Colonic mucosa (tissue), 4 donors: ENCODE data around the gene TUT7. TPM values are rescaled to one million over a fixed set of nuclear protein-coding genes. Genes with fewer than 3 reads are reported as not detected.

ENCODE experiments used
- DNase-seq: peaks from one replicate; pipeline ENCODE4 v3.0.0-alpha.2; 2020
- H3K27ac ChIP-seq: fragments of 200-600 bp; one replicate; pipeline ENCODE4 v1.8.0; 2021
- H3K27me3 ChIP-seq: fragments of 200-600 bp; one replicate; pipeline ENCODE4 v1.8.0; 2021
- H3K36me3 ChIP-seq: fragments of 200-600 bp; one replicate; pipeline ENCODE4 v1.8.0; 2021
- H3K4me1 ChIP-seq: fragments of 200-600 bp; one replicate; pipeline ENCODE4 v1.8.0; 2021; ENCODE audit warnings: mild to moderate bottlenecking
- H3K4me3 ChIP-seq: fragments of 200-600 bp; one replicate; pipeline ENCODE4 v1.8.0; 2021
- H3K9ac ChIP-seq, 2 donors: one replicate each; pipeline ENCODE4 v1.7.0; 2013; ENCODE audit warnings: control low read depth in 2 of 2, low read depth in 2 of 2, low read length in 2 of 2
- H3K9me3 ChIP-seq: fragments of 200-600 bp; one replicate; pipeline ENCODE4 v1.8.0; 2021
- intact Hi-C: fragments of 100-400 bp; cut with DNase I; formaldehyde crosslinking; loops from one replicate; pipeline ENCODE4 v1.14.1; 2022
- total RNA-seq, 2 donors: library from RNA; stranded (reverse); fragmentation: NEBNext Ultra II Directional in 1 of 2; extraction: Animal tissue kit (Norgen Biotek cat#: 25700) in 1 of 2; gene quantifications; one replicate each; pipeline ENCODE4 v1.2.1, GENCODE V29; 2021
- TF ChIP-seq, protein P1 (sequence below): fragments of 200-600 bp; IDR thresholded peaks from one replicate; pipeline ENCODE4 v1.8.0; 2022; ENCODE audit warnings: antibody characterized with exemption, mild to moderate bottlenecking
- donor health status: healthy.
- donor health status: DM: no; HTN: no; CAD: no.
- donor health status: DM: no; HTN: no; CAD: no.

Gene TUT7
- total RNA-seq, 2 donors from 2014 or later = 31.5 to 42.4 TPM

DNA sequence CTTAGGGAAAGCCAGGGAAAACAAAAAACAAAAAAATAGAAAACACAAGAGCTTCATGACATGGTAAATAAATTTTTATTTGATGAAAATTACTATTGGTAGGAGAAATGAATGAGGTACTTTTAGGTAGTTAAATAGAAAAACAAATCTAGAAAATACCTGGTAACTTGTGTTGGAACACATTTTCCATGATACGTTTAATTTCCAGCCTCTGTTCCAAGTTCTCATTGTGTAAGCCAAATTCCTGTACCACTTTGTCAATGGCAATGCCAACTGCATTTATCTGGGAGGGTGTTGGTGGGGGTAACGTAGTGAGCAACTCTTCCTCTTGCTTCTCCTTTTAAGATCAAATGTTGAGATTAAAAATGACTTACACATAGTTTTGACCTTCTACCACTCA lies 9.4 kb downstream of the TUT7 start:
- Histone ChIP-seq H3K4me1 (no peaks in the 10 kb centered on the region), H3K36me3 (no peaks in the 10 kb centered on the region), H3K27me3 (no peaks in the 10 kb centered on the region), H3K4me3 (no peak overlapping the region), H3K27ac (no peak overlapping the region), H3K9me3 (no peaks in the 10 kb centered on the region), H3K9ac (no peak overlapping the region)
- intact Hi-C loops = no loop called here
- TF ChIP-seq, protein P1, sequence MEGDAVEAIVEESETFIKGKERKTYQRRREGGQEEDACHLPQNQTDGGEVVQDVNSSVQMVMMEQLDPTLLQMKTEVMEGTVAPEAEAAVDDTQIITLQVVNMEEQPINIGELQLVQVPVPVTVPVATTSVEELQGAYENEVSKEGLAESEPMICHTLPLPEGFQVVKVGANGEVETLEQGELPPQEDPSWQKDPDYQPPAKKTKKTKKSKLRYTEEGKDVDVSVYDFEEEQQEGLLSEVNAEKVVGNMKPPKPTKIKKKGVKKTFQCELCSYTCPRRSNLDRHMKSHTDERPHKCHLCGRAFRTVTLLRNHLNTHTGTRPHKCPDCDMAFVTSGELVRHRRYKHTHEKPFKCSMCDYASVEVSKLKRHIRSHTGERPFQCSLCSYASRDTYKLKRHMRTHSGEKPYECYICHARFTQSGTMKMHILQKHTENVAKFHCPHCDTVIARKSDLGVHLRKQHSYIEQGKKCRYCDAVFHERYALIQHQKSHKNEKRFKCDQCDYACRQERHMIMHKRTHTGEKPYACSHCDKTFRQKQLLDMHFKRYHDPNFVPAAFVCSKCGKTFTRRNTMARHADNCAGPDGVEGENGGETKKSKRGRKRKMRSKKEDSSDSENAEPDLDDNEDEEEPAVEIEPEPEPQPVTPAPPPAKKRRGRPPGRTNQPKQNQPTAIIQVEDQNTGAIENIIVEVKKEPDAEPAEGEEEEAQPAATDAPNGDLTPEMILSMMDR = no peak
- no peak for DNase-seq

DNA sequence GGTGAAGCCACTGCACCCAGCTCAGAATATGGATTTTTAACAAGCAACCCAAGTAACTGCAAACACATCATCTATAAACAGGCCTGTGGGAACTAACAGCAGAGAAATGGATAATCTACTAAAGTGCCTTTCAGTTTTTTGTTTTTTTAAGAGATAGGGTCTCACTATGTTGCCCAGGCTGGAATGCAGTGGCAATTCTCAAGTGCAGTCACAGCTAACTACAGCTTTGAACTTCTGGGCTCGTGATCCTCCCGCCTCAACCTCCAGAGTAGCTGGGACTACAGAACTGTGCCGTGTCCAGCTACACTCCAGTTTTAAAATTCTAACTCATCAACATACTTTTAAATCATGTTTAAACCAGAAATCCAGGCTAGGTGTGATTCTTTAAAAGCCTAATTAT lies 11.9 kb downstream of the TUT7 start:
- no peak overlapping the region for H3K4me3 ChIP-seq
- no peaks in the 10 kb centered on the region for H3K27me3 ChIP-seq
- no peak overlapping the region for H3K27ac ChIP-seq
- no peaks in the 10 kb centered on the region for H3K9me3 ChIP-seq
- no peak for DNase-seq
- peaks cover 4% of the 10 kb centered on the region for H3K36me3 ChIP-seq
- TF ChIP-seq, protein P1 = no peak
- no peak overlapping the region for H3K9ac ChIP-seq
- no peaks in the 10 kb centered on the region for H3K4me1 ChIP-seq
- intact Hi-C loops = no loop called here

DNA sequence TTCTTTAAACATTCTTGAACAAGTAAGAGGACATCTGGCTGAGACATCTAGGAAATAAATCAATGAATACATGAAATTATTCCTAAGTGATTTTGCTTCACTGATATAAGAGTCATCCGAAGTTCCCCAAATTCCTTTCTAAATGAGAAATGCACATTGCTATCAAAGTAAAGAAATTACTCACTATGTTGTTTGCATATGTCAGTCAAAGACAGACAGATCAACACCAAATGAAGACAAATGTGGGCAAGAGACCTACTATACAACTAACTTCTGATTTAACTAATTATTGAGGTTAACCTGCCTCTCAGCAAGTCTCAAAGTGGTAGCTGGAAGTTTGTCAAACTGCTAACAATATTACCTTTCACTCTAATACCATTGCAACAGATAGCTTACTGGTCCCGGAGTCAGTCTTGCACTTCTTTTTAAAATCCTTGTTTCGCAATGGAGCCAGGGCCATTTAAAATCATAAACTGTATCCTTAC lies 13.2 kb downstream of the TUT7 start:
- DNase-seq = no peak
- Histone ChIP-seq H3K27me3 (no peaks in the 10 kb centered on the region), H3K36me3 (peaks cover 4% of the 10 kb centered on the region), H3K4me1 (no peaks in the 10 kb centered on the region), H3K9ac (no peak overlapping the region), H3K9me3 (no peaks in the 10 kb centered on the region), H3K4me3 (no peak overlapping the region), H3K27ac (no peak overlapping the region)
- TF ChIP-seq, protein P1 = no peak
- intact Hi-C loops = no loop called here

DNA sequence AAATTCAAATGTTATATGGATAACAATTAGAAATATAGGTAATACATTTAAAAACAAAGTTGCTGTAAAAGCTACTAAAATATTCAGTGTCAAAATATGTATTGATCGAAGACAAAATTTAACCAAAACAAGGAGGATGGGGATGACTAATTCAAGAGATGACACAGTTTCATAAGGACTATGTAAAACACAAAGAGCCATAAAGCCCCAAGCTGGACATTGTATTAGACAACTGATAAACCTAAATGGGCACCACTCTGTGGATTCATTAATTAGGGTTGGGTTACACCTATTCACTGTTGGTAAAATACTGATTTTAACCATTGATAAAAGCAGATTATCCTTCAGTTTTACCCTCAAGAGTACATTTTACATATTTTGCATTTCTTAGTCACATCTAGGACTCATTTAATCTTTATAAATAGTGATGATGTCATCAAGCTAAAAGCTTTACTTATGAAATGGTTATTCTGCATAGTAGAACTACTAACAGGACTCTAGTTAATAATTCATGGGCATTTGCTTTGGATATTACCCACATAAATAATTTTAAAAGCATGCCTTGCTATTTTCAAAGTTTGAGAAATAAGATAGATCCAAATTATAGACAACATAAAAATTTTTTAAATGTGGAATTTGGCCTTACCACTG lies 13.7 kb downstream of the TUT7 start:
- peaks cover 4% of the 10 kb centered on the region for H3K36me3 ChIP-seq
- H3K9me3 ChIP-seq = no peaks in the 10 kb centered on the region
- H3K27ac ChIP-seq = no peak overlapping the region
- DNase-seq = no peak
- no peaks in the 10 kb centered on the region for H3K4me1 ChIP-seq
- no peak overlapping the region for H3K4me3 ChIP-seq
- intact Hi-C loops = no loop called here
- no peak overlapping the region for H3K9ac ChIP-seq
- TF ChIP-seq, protein P1 = no peak
- H3K27me3 ChIP-seq = no peaks in the 10 kb centered on the region

DNA sequence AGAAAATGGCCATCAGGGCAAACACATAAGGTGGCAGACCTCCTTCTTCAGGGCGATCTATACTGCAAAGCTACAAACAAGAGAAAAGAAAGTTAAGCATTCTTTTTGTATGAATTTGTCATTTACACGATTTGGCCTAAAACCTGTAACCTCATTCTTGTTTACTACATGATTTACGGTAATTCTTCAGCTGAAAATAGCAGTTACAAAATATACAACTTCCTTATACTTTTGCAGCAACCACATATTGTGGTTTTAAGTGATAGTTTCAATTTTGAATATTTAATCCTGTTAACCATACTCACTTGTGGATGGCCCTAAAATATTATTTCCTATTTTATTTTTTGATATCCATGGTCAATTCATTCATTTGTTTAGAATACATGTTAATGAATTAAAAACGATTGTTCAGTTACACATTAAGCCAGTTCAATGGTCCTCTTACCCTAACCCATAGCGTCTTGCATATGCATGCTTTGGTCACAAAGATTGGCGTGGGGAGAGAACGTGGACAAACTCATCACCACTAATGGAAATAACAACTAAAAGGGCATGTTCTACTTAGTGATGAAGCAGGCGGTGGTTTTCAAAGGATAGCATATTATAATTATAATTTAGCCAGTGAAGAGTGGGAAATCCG lies 16.6 kb downstream of the TUT7 start:
- no peak for DNase-seq
- no peak overlapping the region for H3K27ac ChIP-seq

More for the DNA sequence above, 16.6 kb downstream of the TUT7 start:
- Histone ChIP-seq H3K4me1 (no peaks in the 10 kb centered on the region), H3K9me3 (no peaks in the 10 kb centered on the region), H3K27me3 (no peaks in the 10 kb centered on the region), H3K9ac (no peak overlapping the region), H3K4me3 (no peak overlapping the region), H3K36me3 (peaks cover 4% of the 10 kb centered on the region)
- intact Hi-C loops = loop anchor here (5.0 kb wide), 1 partner anchor 35 kb away; no protein-coding TSS in a partner anchor
- TF ChIP-seq, protein P1 = no peak
